HepG2 (cell line): ENCODE data around the gene FGL2. TPM values are rescaled to one million over a fixed set of nuclear protein-coding genes. Genes with fewer than 3 reads are reported as not detected.

Experiments used
- ATAC-seq: fragments of 200-7000 bp; cut with Tn5 transposase; 3 replicates; pipeline ENCODE4 v1.9.1; 2020; ENCODE audit warnings: mild to moderate bottlenecking, moderate library complexity
- BruUV-seq: library from RNA; stranded (reverse); fragments of 400-500 nt; replicated peaks from 2 replicates; lab custom pipeline; 2021; lab: Mats Ljungman, UMichigan
- CTCF ChIA-PET: fragments of 300-600 bp; formaldehyde crosslinking; extraction: SDS; loops from one replicate; lab custom pipeline; 2021; ENCODE audit warnings: low total read pairs, inconsistent platforms, low intra/inter-chr PET ratio; lab: Yijun Ruan, JAX
- POLR2A ChIA-PET: fragments of 350-600 bp; sonication (Branson Sonifier 250); formaldehyde crosslinking; loops from one replicate; lab custom pipeline; 2020; ENCODE audit warnings: antibody characterized with exemption, inconsistent platforms; lab: Yijun Ruan, JAX
- DNase-seq: peaks from one replicate; pipeline ENCODE4 v3.0.0-alpha.2; 2015; ENCODE audit warnings: low spot score
- FAIRE-seq: peaks from 3 replicates; lab custom pipeline; 2011; peaks lifted over from hg19 to GRCh38; lab: Jason Lieb, UNC
- H2AFZ ChIP-seq: one replicate; pipeline ENCODE4 v1.6.1; 2011; ENCODE audit warnings: low read length, inconsistent platforms
- H3K27ac ChIP-seq: fragments of 300-600 bp; 3 replicates; pipeline ENCODE4 v1.8.0; 2011; ENCODE audit warnings: mixed run types, mild to moderate bottlenecking, mixed read lengths, low read length, inconsistent platforms; ENCODE audit not compliant: insufficient read depth; ENCODE audit errors: extremely low read length
- H3K27me3 ChIP-seq, 2 experiments: fragments of 200-600 bp in 1 of 2; 2 replicates in 1 of 2; 3 replicates in 1 of 2; pipeline versions ENCODE4 v1.6.0 to v1.8.0; 2011; ENCODE audit warnings: low read length in 2 of 2, mild to moderate bottlenecking in 2 of 2, moderate library complexity in 2 of 2, inconsistent platforms in 1 of 2; ENCODE audit not compliant: insufficient read depth in 2 of 2, control insufficient read depth in 1 of 2
- H3K36me3 ChIP-seq, 2 experiments: fragments of 200-600 bp in 1 of 2; replicated peaks in 1 of 2; 2 replicates in 1 of 2; 3 replicates in 1 of 2; pipeline versions ENCODE4 v1.5.1 to v1.8.0; 2011; ENCODE audit warnings: low read length in 2 of 2, inconsistent platforms in 1 of 2; ENCODE audit not compliant: insufficient read depth in 2 of 2, control insufficient read depth in 1 of 2
- H3K4me1 ChIP-seq: 2 replicates; pipeline ENCODE4 v1.5.1; 2012; ENCODE audit warnings: low read length, inconsistent platforms; ENCODE audit not compliant: insufficient read depth
- H3K4me2 ChIP-seq: 2 replicates; pipeline ENCODE4 v1.6.0; 2011; ENCODE audit warnings: low read depth, low read length, inconsistent platforms
- H3K4me3 ChIP-seq, 3 experiments: fragments of 200-600 bp in 1 of 3; sonication (generic), shearing (Covaris generic) in 1 of 3; replicated peaks in 1 of 3; 2 replicates each; pipeline ENCODE4 v1.5.1; 2011 to 2016; ENCODE audit warnings: low read length in 3 of 3, inconsistent platforms in 2 of 3, low read depth in 2 of 3, mild to moderate bottlenecking in 2 of 3, control low read depth in 1 of 3, mixed read lengths in 1 of 3; ENCODE audit not compliant: insufficient read depth in 1 of 3
- H3K79me2 ChIP-seq: one replicate; pipeline ENCODE4 v1.6.1; 2011; ENCODE audit warnings: low read length, inconsistent platforms; ENCODE audit not compliant: insufficient read depth
- H3K9ac ChIP-seq: 2 replicates; pipeline ENCODE4 v1.6.0; 2011; ENCODE audit warnings: mild to moderate bottlenecking, low read depth, low read length, inconsistent platforms; ENCODE audit not compliant: insufficient read depth
- H3K9me3 ChIP-seq: 2 replicates; pipeline ENCODE4 v1.5.1; 2012; ENCODE audit warnings: mild to moderate bottlenecking, low read length
- H4K20me1 ChIP-seq: 2 replicates; pipeline ENCODE4 v1.6.0; 2011; ENCODE audit warnings: inconsistent platforms, mild to moderate bottlenecking, low read length, moderate library complexity; ENCODE audit not compliant: insufficient read depth
- AGO1 ChIP-seq: fragments of 200-400 bp; formaldehyde crosslinking; IDR thresholded peaks from 2 replicates; pipeline ENCODE4 v1.6.1; 2017; ENCODE audit warnings: mild to moderate bottlenecking, low read depth, low read length, moderate library complexity; ENCODE audit not compliant: poor library complexity, severe bottlenecking
- ATF7 ChIP-seq, 2 experiments: fragments of 450-650 bp in 1 of 2; sonication (generic) in 1 of 2; formaldehyde crosslinking in 1 of 2; IDR thresholded peaks; 2 replicates each; pipeline versions ENCODE4 v1.4.0 to v1.6.1; 2016 to 2020; ENCODE audit warnings: antibody characterized with exemption in 1 of 2, mild to moderate bottlenecking in 1 of 2, missing genetic modification reagents in 1 of 2
- CREB1 ChIP-seq, 2 experiments: fragments of 450-650 bp in 1 of 2; IDR thresholded peaks; 2 replicates each; pipeline ENCODE4 v1.6.1; 2016 to 2017; ENCODE audit warnings: control low read depth in 1 of 2, mild to moderate bottlenecking in 1 of 2, missing compliant biosample characterization in 1 of 2, missing genetic modification characterization in 1 of 2
- HNRNPUL1 ChIP-seq: fragments of 200-400 bp; formaldehyde crosslinking; IDR thresholded peaks from 2 replicates; pipeline ENCODE4 v1.6.1; 2017; ENCODE audit warnings: low read depth, mild to moderate bottlenecking, low read length, moderate library complexity
- JUN ChIP-seq: sonication (generic); formaldehyde crosslinking; IDR thresholded peaks from 2 replicates; pipeline ENCODE4 v1.4.0; 2020; ENCODE audit warnings: mild to moderate bottlenecking, missing genetic modification reagents
- SNAI1 ChIP-seq: sonication (generic); formaldehyde crosslinking; IDR thresholded peaks from 2 replicates; pipeline ENCODE4 v1.5.0; 2020; ENCODE audit warnings: mild to moderate bottlenecking, missing genetic modification reagents, borderline replicate concordance
- SP2 ChIP-seq: sonication (generic); formaldehyde crosslinking; IDR thresholded peaks from 2 replicates; pipeline ENCODE4 v1.5.1; 2020; ENCODE audit warnings: mild to moderate bottlenecking, missing genetic modification reagents
- ZFY ChIP-seq: sonication (generic); formaldehyde crosslinking; IDR thresholded peaks from 2 replicates; pipeline ENCODE4 v1.4.0; 2020; ENCODE audit warnings: missing genetic modification reagents
- ZNF432 ChIP-seq: sonication (generic); formaldehyde crosslinking; IDR thresholded peaks from 2 replicates; pipeline ENCODE4 v1.5.0; 2020; ENCODE audit warnings: missing genetic modification reagents, mild to moderate bottlenecking, borderline replicate concordance
- WGBS: methylation state at CpG from one replicate; pipeline ENCODE4 v1.1.6; 2017; ENCODE audit warnings: low lambda C conversion rate; 5-methylcytosine and 5-hydroxymethylcytosine counted together
- in situ Hi-C: cut with HindIII; loops from 2 replicates; pipeline ENCODE4 v1.10.0; 2017; ENCODE audit warnings: low pct_unique_long_range_greater_than_20kb; ENCODE audit not compliant: extremely low pct_ligation_motif_present
- intact Hi-C: fragments of 100-400 bp; cut with micrococcal nuclease; formaldehyde crosslinking; loops from one replicate; pipeline ENCODE4 v1.10.0; 2022; ENCODE audit not compliant: unreplicated experiment
- polyA plus RNA-seq, 8 experiments: library from polyadenylated mRNA; depleted of rRNA in 3 of 8; stranded (reverse) in 7 of 8; unstranded in 1 of 8; fragments of >200 nt; fragmentation: Illumina TruSeq in 4 of 8; extraction: Trizol in 4 of 8; gene quantifications; 2 replicates each; pipeline versions ENCODE4 v1.2.1 to v1.2.3, GENCODE V29; 2011 to 2016; ENCODE audit warnings: low read depth in 4 of 8, missing spikeins in 1 of 8, mixed read lengths in 1 of 8; ENCODE audit not compliant: insufficient read depth in 1 of 8
- total RNA-seq, 5 experiments: library from RNA; depleted of rRNA; stranded (reverse); fragments of >200 nt; fragmentation: Illumina TruSeq; extraction: Trizol; gene quantifications; 2 replicates each; pipeline ENCODE4 v1.2.3, GENCODE V29; 2016; ENCODE audit warnings: low read depth in 1 of 5
- TF ChIP-seq, protein P1 (sequence below): sonication (generic); formaldehyde crosslinking; IDR thresholded peaks from 2 replicates; pipeline ENCODE4 v1.4.0; 2020; ENCODE audit warnings: missing genetic modification reagents

Gene FGL2
- total and polyA plus RNA-seq, 2 of the 13 experiments (the other 11 are each of a cell fraction or from before 2014, with no cell fraction given) = 0.04 to 0.15 TPM

DNA sequence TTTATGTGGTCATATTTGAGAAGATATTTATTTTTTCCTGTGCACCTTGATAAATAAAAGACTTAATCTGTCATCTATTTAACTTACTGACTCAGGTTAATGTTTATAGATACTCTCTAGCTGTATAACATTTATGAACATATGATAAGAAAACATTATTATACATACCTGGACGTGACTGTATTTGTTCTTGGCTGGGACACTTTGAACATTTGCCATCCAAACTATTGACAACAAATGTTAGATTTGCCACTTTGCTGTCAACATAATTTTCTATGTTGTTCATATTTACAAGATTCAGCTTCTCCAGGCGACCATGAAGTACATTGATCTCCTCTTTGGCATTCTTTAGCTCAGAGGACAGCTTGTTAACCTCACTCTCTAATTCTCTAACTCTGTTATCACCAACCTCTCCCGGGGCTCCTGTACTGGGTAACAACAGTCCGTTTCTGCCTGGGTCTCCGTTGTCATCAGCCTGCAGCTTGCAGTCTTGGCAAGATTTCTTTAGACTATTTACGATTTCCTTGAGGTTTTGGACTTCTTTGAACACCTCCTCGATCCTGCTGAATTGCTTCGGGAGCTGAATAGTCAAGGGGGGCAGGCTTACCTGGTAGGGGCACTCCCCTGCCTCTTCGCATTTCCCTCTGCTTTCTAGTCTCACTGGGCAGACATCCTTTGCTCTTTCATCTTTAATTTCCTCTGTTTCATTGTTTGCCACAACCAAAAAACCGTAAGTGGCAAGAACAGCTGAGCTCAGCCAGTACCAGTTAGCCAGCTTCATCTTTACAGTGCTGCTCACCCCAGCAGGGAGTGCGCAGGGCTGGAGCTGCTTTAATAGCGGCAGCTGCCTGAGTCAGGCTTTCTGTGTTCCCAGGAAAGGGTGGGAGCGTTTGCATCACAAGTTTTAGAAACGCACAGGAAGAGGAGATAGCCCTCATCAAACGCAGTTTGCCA is at the start of gene FGL2 (continued):
- no peak for TF ChIP-seq SNAI1 (CRISPR knock-in tag)
- TF ChIP-seq AGO1 = no peak

DNA sequence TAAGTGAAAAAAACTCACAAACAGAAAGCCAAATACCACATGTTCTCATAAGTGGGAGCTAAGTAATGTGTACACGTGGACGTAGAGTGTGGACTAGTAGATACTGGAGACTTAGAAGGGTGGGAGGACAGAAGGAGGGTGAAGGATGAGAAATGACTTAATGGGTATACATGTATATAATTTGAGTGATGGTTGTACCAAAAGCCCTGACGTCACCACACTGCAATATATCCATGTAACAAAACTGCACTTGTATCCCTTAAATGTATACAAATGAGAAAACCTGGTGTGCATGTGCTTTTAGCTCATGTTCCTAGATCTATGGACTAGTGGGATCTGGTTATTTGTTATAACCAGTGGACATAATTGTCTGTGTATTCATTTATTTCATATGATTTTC is 48.5 kb upstream of the FGL2 start:
- no peak for FAIRE-seq
- intact Hi-C loops (no loop called here), in situ Hi-C loops (loop anchor here (10.0 kb wide), 1 partner anchor 123 kb away; the partner anchor contains the start of gene CCDC146)
- ATAC-seq = no peak
- H3K9me3 ChIP-seq = no peaks in the 10 kb centered on the region
- H3K4me3 ChIP-seq = no peak overlapping the region
- no peak overlapping the region for H3K27ac ChIP-seq
- 47% methylated on average over 3 of the region's 3 CpGs for whole genome bisulfite sequencing
- no peaks in the 10 kb centered on the region for H3K79me2 ChIP-seq
- POLR2A ChIA-PET = no interaction called here
- no peak overlapping the region for H2AFZ ChIP-seq
- TF ChIP-seq ZFY (no peak), ZNF432 (CRISPR knock-in tag) (no peak), CREB1 (IDR thresholded peaks at IDR 0.05) (peak; percentile 74), CREB1 (CRISPR knock-in tag; IDR thresholded peaks at IDR 0.05) (no peak), JUN (CRISPR knock-in tag) (no peak), SP2 (CRISPR knock-in tag) (no peak), HNRNPUL1 (no peak), ATF7 (IDR thresholded peaks at IDR 0.05) (peak; percentile 65), ATF7 (CRISPR knock-in tag; IDR thresholded peaks at IDR 0.05) (no peak)
- TF ChIP-seq, protein P1, sequence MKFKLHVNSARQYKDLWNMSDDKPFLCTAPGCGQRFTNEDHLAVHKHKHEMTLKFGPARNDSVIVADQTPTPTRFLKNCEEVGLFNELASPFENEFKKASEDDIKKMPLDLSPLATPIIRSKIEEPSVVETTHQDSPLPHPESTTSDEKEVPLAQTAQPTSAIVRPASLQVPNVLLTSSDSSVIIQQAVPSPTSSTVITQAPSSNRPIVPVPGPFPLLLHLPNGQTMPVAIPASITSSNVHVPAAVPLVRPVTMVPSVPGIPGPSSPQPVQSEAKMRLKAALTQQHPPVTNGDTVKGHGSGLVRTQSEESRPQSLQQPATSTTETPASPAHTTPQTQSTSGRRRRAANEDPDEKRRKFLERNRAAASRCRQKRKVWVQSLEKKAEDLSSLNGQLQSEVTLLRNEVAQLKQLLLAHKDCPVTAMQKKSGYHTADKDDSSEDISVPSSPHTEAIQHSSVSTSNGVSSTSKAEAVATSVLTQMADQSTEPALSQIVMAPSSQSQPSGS (CRISPR knock-in tag) = no peak
- CTCF ChIA-PET = no interaction called here
- H4K20me1 ChIP-seq = no peaks in the 10 kb centered on the region
- BruUV-seq = no TSS peak
- H3K4me1 ChIP-seq = peaks cover 27% of the 10 kb centered on the region
- DNase-seq = no peak
- H3K9ac ChIP-seq = no peak overlapping the region
- H3K4me2 ChIP-seq = no peak overlapping the region
- no peaks in the 10 kb centered on the region for H3K27me3 ChIP-seq
- no peaks in the 10 kb centered on the region for H3K36me3 ChIP-seq
